Naive B cell (primary cell): ENCODE measurements around the gene PI4K2B. TPM values are rescaled to one million over a fixed set of nuclear protein-coding genes. Genes with fewer than 3 reads are reported as not detected.
"Not testable (repeated sequence)": the region's sequence is repeated elsewhere in the genome, so short reads cannot be mapped to it uniquely, and the experiment has no call there.

Experiments used
- ATAC-seq, 2 donors: fragments of 150-1000 bp; cut with Tn5 transposase; 2 replicates each; pipeline ENCODE4 v1.10.0; 2021; ENCODE audit warnings: low read depth in 2 of 2, mild to moderate bottlenecking in 2 of 2, moderate library complexity in 2 of 2
- DNase-seq: peaks from one replicate; pipeline ENCODE4 v3.0.0; 2022
- H3K27ac Mint-ChIP-seq, 6 donors: one replicate each; pipeline ENCODE4 v1.8.0; 2020 to 2022; ENCODE audit warnings: mild to moderate bottlenecking in 6 of 6, mixed read lengths in 6 of 6, moderate library complexity in 5 of 6, inconsistent platforms in 2 of 6
- H3K27me3 Mint-ChIP-seq, 3 donors: one replicate each; pipeline ENCODE4 v1.8.0; 2021 to 2022; ENCODE audit warnings: mixed read lengths in 3 of 3, mild to moderate bottlenecking in 1 of 3
- H3K36me3 Mint-ChIP-seq, 2 donors: one replicate each; pipeline ENCODE4 v1.8.0; 2020 to 2022; ENCODE audit warnings: mixed read lengths in 2 of 2, inconsistent platforms in 1 of 2, mild to moderate bottlenecking in 1 of 2
- H3K4me1 Mint-ChIP-seq, 3 donors: one replicate each; pipeline ENCODE4 v1.8.0; 2020 to 2022; ENCODE audit warnings: mixed read lengths in 3 of 3, inconsistent platforms in 1 of 3, mild to moderate bottlenecking in 1 of 3, moderate library complexity in 1 of 3
- H3K4me3 Mint-ChIP-seq, 8 donors: one replicate each; pipeline ENCODE4 v1.8.0; 2020 to 2022; ENCODE audit warnings: mild to moderate bottlenecking in 8 of 8, mixed read lengths in 8 of 8, moderate library complexity in 8 of 8, inconsistent platforms in 2 of 8
- H3K9me3 Mint-ChIP-seq, 7 donors: one replicate each; pipeline ENCODE4 v1.8.0; 2020 to 2022; ENCODE audit warnings: mixed read lengths in 7 of 7, mild to moderate bottlenecking in 5 of 7, inconsistent platforms in 2 of 7, moderate library complexity in 1 of 7
- polyA plus RNA-seq, 6 donors: library from polyadenylated mRNA; unstranded; fragments of 300-500 nt; fragmentation: Illumina TruSeq; gene quantifications; one replicate each; pipeline ENCODE4 v1.2.3, GENCODE V29; 2021; ENCODE audit warnings: low read depth in 6 of 6

The PI4K2B gene
- polyA plus RNA-seq, 6 donors from 2014 or later, result 8.0 to 10.8 (median 9.2) TPM

GRCh38 chr4:25320336-25320735 lies 86.5 kb downstream of the PI4K2B start:
- Mint-ChIP-seq H3K27me3 (no peaks in the 10 kb centered on the region), H3K36me3 (peaks cover 8 to 18% of the 10 kb centered on the region in 2 donors), H3K27ac (no peak overlapping the region), H3K4me1 (peaks cover 0 to 3% (median 3%) of the 10 kb centered on the region in 3 donors), H3K4me3 (no peak overlapping the region), H3K9me3 (no peaks in the 10 kb centered on the region)
- ATAC-seq (no peak), DNase-seq (no peak)

- Mint-ChIP-seq H3K36me3 (peaks cover 8 to 18% of the 10 kb centered on the region in 2 donors), H3K27ac (peak overlapping the region in 1 of 6 donors; percentile 79), H3K4me1 (peaks cover 1 to 3% (median 3%) of the 10 kb centered on the region in 3 donors), H3K4me3 (no peak overlapping the region), H3K9me3 (no peaks in the 10 kb centered on the region), H3K27me3 (no peaks in the 10 kb centered on the region)
- DNase-seq, result no peak
- no peak for ATAC-seq
These were observed 86.9 kb downstream of the PI4K2B start for GRCh38 chr4:25320773-25321172.

- ATAC-seq (no peak), DNase-seq (no peak)
- no peaks in the 10 kb centered on the region for H3K27me3 Mint-ChIP-seq
- H3K9me3 Mint-ChIP-seq, result no peaks in the 10 kb centered on the region
- peaks cover 8 to 10% of the 10 kb centered on the region in 2 donors for H3K36me3 Mint-ChIP-seq
- peaks cover 0 to 6% (median 5%) of the 10 kb centered on the region in 3 donors for H3K4me1 Mint-ChIP-seq
- no peak overlapping the region for H3K4me3 Mint-ChIP-seq
- H3K27ac Mint-ChIP-seq, result no peak overlapping the region
These were observed 87.9 kb downstream of the PI4K2B start for GRCh38 chr4:25321703-25322102.

GRCh38 chr4:25328463-25328862 lies 94.6 kb downstream of the PI4K2B start:
- not testable (repeated sequence) for H3K4me3 Mint-ChIP-seq, ATAC-seq, H3K27ac Mint-ChIP-seq, H3K27me3 Mint-ChIP-seq, DNase-seq, H3K9me3 Mint-ChIP-seq, H3K36me3 Mint-ChIP-seq
- H3K4me1 Mint-ChIP-seq, result peaks cover 17 to 27% (median 17%) of the 10 kb centered on the region in 3 donors

Other genes with a start within 250 kb of the PI4K2B start
- gene LGI2, start 203.1 kb upstream of the PI4K2B start, polyA plus RNA-seq, result not detected
- 1 to 10 TPM; 2.4 to 5.9 (median 3.2) TPM for gene SEPSECS, start 73.6 kb upstream of the PI4K2B start, polyA plus RNA-seq
- 10 to 100 TPM in 3 of 6 donors, 1 to 10 TPM in 2, not detected in 1; 7.0 to 14.3 (median 10.3) TPM for gene ZCCHC4, start 78.7 kb downstream of the PI4K2B start, polyA plus RNA-seq
- 10 to 100 TPM; 14.7 to 23.1 (median 19.2) TPM for gene ANAPC4, start 143.2 kb downstream of the PI4K2B start, polyA plus RNA-seq